Measurements from ENCODE around the gene TAOK2.
A peak's percentile ranks its signal among the peaks of the same experiment; 100 is the strongest.

TAOK2 gene

GRCh38 chr16:29925781-29926710, 47.6 kb upstream of the TAOK2 start, which contains the start of gene KCTD13 (continued):
- TF ChIP-seq ZNF580 (tag by site-specific recombination; IDR thresholded peaks at IDR 0.05) (no peak), MEIS1 (CRISPR knock-in tag; IDR thresholded peaks at IDR 0.05; ENCODE audit: borderline replicate concordance) (no peak), ZNF610 (tag by site-specific recombination; IDR thresholded peaks at IDR 0.05; ENCODE audit: borderline replicate concordance) (peak; percentile 53; the same call in 1 of the 2 replicates), GLIS1 (tag by site-specific recombination; IDR thresholded peaks at IDR 0.05) (peak; percentile 57), ZBTB26 (tag by site-specific recombination; optimal IDR thresholded peaks at IDR 0.05) (peak; percentile 74), MZF1 (tag by site-specific recombination; IDR thresholded peaks at IDR 0.05; ENCODE audit: borderline replicate concordance) (peak; percentile 57; the same call in 1 of the 2 replicates), ZFP37 (tag by site-specific recombination; IDR thresholded peaks at IDR 0.05) (no peak), ZNF843 (tag by site-specific recombination; IDR thresholded peaks at IDR 0.05) (0 out of 2 replicates have a peak, but pooled peaks have one; percentile 28), KLF8 (tag by site-specific recombination; IDR thresholded peaks at IDR 0.05) (peak; percentile 71; the same call in 1 of the 2 replicates), OVOL3 (tag by site-specific recombination; IDR thresholded peaks at IDR 0.05) (peak; percentile 48; the same call in 1 of the 2 replicates), PRDM10 (tag by site-specific recombination; IDR thresholded peaks at IDR 0.05) (peak; percentile 52), ZFHX2 (tag by site-specific recombination; conservative IDR thresholded peaks at IDR 0.05) (peak; percentile 95), ZNF324 (tag by site-specific recombination; IDR thresholded peaks at IDR 0.05) (peak; percentile 60; the same call in 1 of the 2 replicates), ZNF423 (tag by site-specific recombination; IDR thresholded peaks at IDR 0.05) (no peak), ZNF639 (tag by site-specific recombination; IDR thresholded peaks at IDR 0.05) (peak; percentile 64), ZNF157 (tag by site-specific recombination; IDR thresholded peaks at IDR 0.05) (no peak), ZBTB7A (tag by site-specific recombination; IDR thresholded peaks at IDR 0.05; ENCODE audit: low read depth) (peak; percentile 60; the same call in 1 of the 2 replicates), ZNF677 (tag by site-specific recombination; IDR thresholded peaks at IDR 0.05) (no peak), ZNF302 (tag by site-specific recombination; IDR thresholded peaks at IDR 0.05; ENCODE audit: low read depth) (no peak), SP7 (tag by site-specific recombination; IDR thresholded peaks at IDR 0.05) (peak; percentile 88), GLI4 (tag by site-specific recombination; IDR thresholded peaks at IDR 0.05) (0 out of 2 replicates have a peak, but pooled peaks have one; percentile 56), ZNF501 (tag by site-specific recombination; IDR thresholded peaks at IDR 0.05) (peak; percentile 85), ZBTB20 (tag by site-specific recombination; IDR thresholded peaks at IDR 0.05) (peak; percentile 80), ZNF596 (tag by site-specific recombination; IDR thresholded peaks at IDR 0.05) (peak; percentile 39; the same call in 1 of the 2 replicates), ZBTB21 (tag by site-specific recombination; IDR thresholded peaks at IDR 0.05) (peak; percentile 22), ZNF24 (tag by site-specific recombination; IDR thresholded peaks at IDR 0.05) (peak; percentile 85), ZBTB11 (tag by site-specific recombination; conservative IDR thresholded peaks at IDR 0.05; ENCODE audit: low read depth) (peak; percentile 32; the same call in 1 of the 2 replicates), SCRT1 (tag by site-specific recombination; IDR thresholded peaks at IDR 0.05; ENCODE audit: borderline replicate concordance) (peak; percentile 97)

Measured in HEK293 (cell line).